NB4 (cell line): ENCODE results near the gene VWC2.
"Not testable (repeated sequence)": the region's sequence is repeated elsewhere in the genome, so short reads cannot be mapped to it uniquely, and the experiment has no call there.

Experiments used
- DNase-seq: peaks from one replicate; pipeline ENCODE4 v3.0.0; 2010; ENCODE audit warnings: low read depth
- H3K4me3 ChIP-seq: one replicate; pipeline ENCODE4 v1.5.1; 2011; ENCODE audit warnings: mild to moderate bottlenecking, low read depth, low read length, moderate library complexity
- CTCF ChIP-seq: IDR thresholded peaks from one replicate; pipeline ENCODE4 v1.5.1; 2012; ENCODE audit warnings: low read depth, low read length
- MAX ChIP-seq: IDR thresholded peaks from 2 replicates; pipeline ENCODE4 v1.6.1; 2011; ENCODE audit warnings: low read depth, low read length
- MYC ChIP-seq: IDR thresholded peaks from 2 replicates; pipeline ENCODE4 v1.6.1; 2011; ENCODE audit warnings: low read depth, low read length
- POLR2A ChIP-seq: IDR thresholded peaks from 2 replicates; pipeline ENCODE4 v1.6.1; 2011; ENCODE audit warnings: mild to moderate bottlenecking; ENCODE audit not compliant: insufficient read length; ENCODE audit errors: extremely low read depth

The VWC2 gene

GRCh38 chr7:49848211-49848841, 74.9 kb downstream of the VWC2 start:
- TF ChIP-seq MYC = no peak
- no peak for TF ChIP-seq MAX
- TF ChIP-seq POLR2A = no peak
- no peak for TF ChIP-seq CTCF
- no peak for DNase-seq
- H3K4me3 ChIP-seq = no peak overlapping the region

- no peak for DNase-seq
- TF ChIP-seq POLR2A = no peak
- TF ChIP-seq MYC = no peak
- no peak for TF ChIP-seq MAX
- no peak for TF ChIP-seq CTCF
- no peak overlapping the region for H3K4me3 ChIP-seq
These were observed 77.6 kb downstream of the VWC2 start for GRCh38 chr7:49850921-49851613.

GRCh38 chr7:49851614-49851934, 78.1 kb downstream of the VWC2 start:
- not testable (repeated sequence) for DNase-seq, H3K4me3 ChIP-seq

GRCh38 chr7:49852619-49853462, 79.4 kb downstream of the VWC2 start:
- no peak overlapping the region for H3K4me3 ChIP-seq
- peak; percentile 78 for DNase-seq
- TF ChIP-seq MYC (no peak), MAX (no peak), POLR2A (no peak), CTCF (peak; percentile 96)

GRCh38 chr7:49855281-49855980, 82.0 kb downstream of the VWC2 start:
- DNase-seq = no peak
- no peak overlapping the region for H3K4me3 ChIP-seq
- TF ChIP-seq POLR2A (no peak), MYC (no peak), MAX (no peak), CTCF (no peak)

- TF ChIP-seq POLR2A = no peak
- no peak for TF ChIP-seq MAX
- no peak for TF ChIP-seq CTCF
- TF ChIP-seq MYC = no peak
- no peak overlapping the region for H3K4me3 ChIP-seq
- no peak for DNase-seq
These were observed 86.9 kb downstream of the VWC2 start for GRCh38 chr7:49860293-49860692.
